ENCODE measurements around the gene TMEM191B.
"Not testable (repeated sequence)": the region's sequence is repeated elsewhere in the genome, so short reads cannot be mapped to it uniquely, and the experiment has no call there.

GRCh38 chr22:18533633-18534032 lies 6.0 kb downstream of the TMEM191B start:
- not testable (repeated sequence) for TF ChIP-seq CTCF, POLR2A, POLR2AphosphoS5 (IDR thresholded peaks at IDR 0.05)

Data from prostate gland (tissue), 2 donors.